OCI-LY3 (cell line): Measurements from ENCODE around the gene ECE1.

Source experiments
- H2AFZ ChIP-seq: fragments of 200-600, 300-600 bp; shearing (Covaris generic); 2 replicates; pipeline ENCODE4 v1.6.0; 2014; ENCODE audit warnings: antibody characterized with exemption, low read depth, low read length
- H3K27ac ChIP-seq: fragments of 200-600, 300-600 bp; sonication (generic); 2 replicates; pipeline ENCODE4 v1.5.1; 2014; ENCODE audit warnings: mild to moderate bottlenecking, low read length, moderate library complexity, mixed read lengths
- H3K27me3 ChIP-seq: fragments of 200-600, 300-600 bp; sonication (generic); 2 replicates; pipeline ENCODE4 v1.6.1; 2014; ENCODE audit warnings: low read depth, low read length, mixed read lengths
- H3K36me3 ChIP-seq: fragments of 200-600, 300-600 bp; sonication (generic); replicated peaks from 2 replicates; pipeline ENCODE3; 2014; ENCODE audit warnings: low read depth, low read length, mixed read lengths
- H3K4me1 ChIP-seq: fragments of 300-600, 200-600 bp; sonication (generic); 2 replicates; pipeline ENCODE4 v1.6.1; 2014; ENCODE audit warnings: low read length, mixed read lengths
- H3K4me2 ChIP-seq: fragments of 200-600, 300-600 bp; sonication (generic); 2 replicates; pipeline ENCODE4 v1.6.1; 2014; ENCODE audit warnings: low read length, mixed read lengths
- H3K4me3 ChIP-seq: fragments of 300-600, 200-600 bp; sonication (generic); 2 replicates; pipeline ENCODE4 v1.5.1; 2014; ENCODE audit warnings: antibody characterized with exemption, mild to moderate bottlenecking, low read length, moderate library complexity
- H3K79me2 ChIP-seq: fragments of 300-600, 200-600 bp; shearing (Covaris generic); 2 replicates; pipeline ENCODE4 v1.6.1; 2014; ENCODE audit warnings: mild to moderate bottlenecking, low read length, mixed read lengths
- H3K9ac ChIP-seq: fragments of 300-600, 200-600 bp; shearing (Covaris generic); 2 replicates; pipeline ENCODE4 v1.6.0; 2014; ENCODE audit warnings: mild to moderate bottlenecking, low read length, moderate library complexity
- H3K9me3 ChIP-seq: fragments of 200-600, 300-600 bp; shearing (Covaris generic); 2 replicates; pipeline ENCODE4 v1.6.1; 2014; ENCODE audit warnings: low read length, mixed read lengths; ENCODE audit not compliant: insufficient read depth
- H4K20me1 ChIP-seq: fragments of 200-600, 300-600 bp; sonication (generic); 2 replicates; pipeline ENCODE4 v1.6.1; 2016; ENCODE audit warnings: low read length, mixed read lengths; ENCODE audit not compliant: insufficient read depth
- CTCF ChIP-seq: fragments of 200-600, 300-600 bp; sonication (generic); IDR thresholded peaks from 2 replicates; pipeline ENCODE4 v1.5.1; 2014; ENCODE audit warnings: antibody characterized with exemption, low read length, low read depth
- EZH2phosphoT487 ChIP-seq: fragments of 200-600 bp; shearing (Covaris generic); IDR thresholded peaks from 2 replicates; pipeline ENCODE4 v1.6.1; 2018; ENCODE audit warnings: antibody characterized with exemption, mixed run types, low read depth

Gene ECE1

GRCh38 chr1:21245688-21246229 is 44.5 kb downstream of the ECE1 start:
- no peak overlapping the region for H2AFZ ChIP-seq
- no peak for TF ChIP-seq CTCF
- no peak for TF ChIP-seq EZH2phosphoT487
- H4K20me1 ChIP-seq = no peaks in the 10 kb centered on the region
- H3K36me3 ChIP-seq = peaks cover 42% of the 10 kb centered on the region
- H3K4me2 ChIP-seq = no peak overlapping the region
- no peaks in the 10 kb centered on the region for H3K27me3 ChIP-seq
- no peaks in the 10 kb centered on the region for H3K9me3 ChIP-seq
- H3K9ac ChIP-seq = no peak overlapping the region
- no peak overlapping the region for H3K27ac ChIP-seq
- no peaks in the 10 kb centered on the region for H3K79me2 ChIP-seq
- no peaks in the 10 kb centered on the region for H3K4me1 ChIP-seq
- H3K4me3 ChIP-seq = no peak overlapping the region

- Histone ChIP-seq H3K9ac (no peak overlapping the region), H3K9me3 (no peaks in the 10 kb centered on the region), H3K4me2 (no peak overlapping the region), H3K79me2 (no peaks in the 10 kb centered on the region), H4K20me1 (no peaks in the 10 kb centered on the region), H3K4me1 (no peaks in the 10 kb centered on the region), H3K36me3 (peaks cover 43% of the 10 kb centered on the region), H2AFZ (no peak overlapping the region), H3K27me3 (no peaks in the 10 kb centered on the region), H3K27ac (no peak overlapping the region), H3K4me3 (no peak overlapping the region)
- TF ChIP-seq CTCF (peak; percentile 35), EZH2phosphoT487 (no peak)
Observed at GRCh38 chr1:21244986-21245687, 45.1 kb downstream of the ECE1 start.

- Histone ChIP-seq H3K9ac (no peak overlapping the region), H3K4me2 (no peak overlapping the region), H3K9me3 (no peaks in the 10 kb centered on the region), H3K4me1 (no peaks in the 10 kb centered on the region), H3K4me3 (no peak overlapping the region), H4K20me1 (no peaks in the 10 kb centered on the region), H3K79me2 (no peaks in the 10 kb centered on the region), H3K27me3 (no peaks in the 10 kb centered on the region), H3K27ac (no peak overlapping the region), H3K36me3 (peaks cover 44% of the 10 kb centered on the region), H2AFZ (no peak overlapping the region)
- TF ChIP-seq EZH2phosphoT487 (no peak), CTCF (no peak)
Observed at GRCh38 chr1:21244154-21244553, 46.1 kb downstream of the ECE1 start.

- H3K36me3 ChIP-seq = peaks cover 46% of the 10 kb centered on the region
- H4K20me1 ChIP-seq = no peaks in the 10 kb centered on the region
- H3K9me3 ChIP-seq = no peaks in the 10 kb centered on the region
- no peak overlapping the region for H3K4me2 ChIP-seq
- TF ChIP-seq CTCF (no peak), EZH2phosphoT487 (no peak)
- H2AFZ ChIP-seq = no peak overlapping the region
- H3K4me1 ChIP-seq = no peaks in the 10 kb centered on the region
- H3K27me3 ChIP-seq = no peaks in the 10 kb centered on the region
- no peak overlapping the region for H3K4me3 ChIP-seq
- no peaks in the 10 kb centered on the region for H3K79me2 ChIP-seq
- H3K9ac ChIP-seq = no peak overlapping the region
- no peak overlapping the region for H3K27ac ChIP-seq
Observed at GRCh38 chr1:21242846-21243245, 47.4 kb downstream of the ECE1 start.
